H1 (cell line): ENCODE measurements around the gene C9orf50. TPM values are rescaled to one million over a fixed set of nuclear protein-coding genes. Genes with fewer than 3 reads are reported as not detected.

Experiments
- CTCF ChIA-PET: fragments of 300-600 bp; sonication (Branson Sonifier 250); formaldehyde crosslinking; loops from one replicate; lab custom pipeline; 2021; ENCODE audit not compliant: partially characterized antibody; lab: Charles Lee
- POLR2A ChIA-PET: fragments of 300-600 bp; sonication (Branson Sonifier 250); formaldehyde crosslinking; loops from one replicate; lab custom pipeline; 2021; ENCODE audit warnings: inconsistent platforms; ENCODE audit not compliant: partially characterized antibody; lab: Charles Lee
- DNase-seq, 2 experiments: peaks; one replicate each; pipeline versions ENCODE4 v3.0.0 to v3.0.0-alpha.2; 2010 to 2022; ENCODE audit warnings: low spot score in 2 of 2, low read depth in 1 of 2, mixed read lengths in 1 of 2
- FAIRE-seq: peaks from 2 replicates; lab custom pipeline; 2011; peaks lifted over from hg19 to GRCh38; lab: Jason Lieb, UNC
- H2AFZ ChIP-seq: 2 replicates; pipeline ENCODE4 v1.8.1; 2012; ENCODE audit warnings: low read length, inconsistent platforms
- H2AK5ac ChIP-seq: 2 replicates; pipeline ENCODE4 v1.6.1; 2013; ENCODE audit warnings: low read depth, low read length
- H2BK120ac ChIP-seq: replicated peaks from 2 replicates; pipeline ENCODE3; 2013; ENCODE audit warnings: low read depth, low read length, inconsistent platforms
- H2BK12ac ChIP-seq: 2 replicates; pipeline ENCODE4 v1.6.1; 2013; ENCODE audit warnings: low read depth, low read length
- H2BK15ac ChIP-seq: 2 replicates; pipeline ENCODE4 v1.6.1; 2013; ENCODE audit warnings: low read length
- H2BK20ac ChIP-seq: 2 replicates; pipeline ENCODE4 v1.6.1; 2013; ENCODE audit warnings: low read length
- H2BK5ac ChIP-seq: 2 replicates; pipeline ENCODE4 v1.6.1; 2013; ENCODE audit warnings: low read depth, low read length
- H3K14ac ChIP-seq: 2 replicates; pipeline ENCODE4 v1.6.1; 2013; ENCODE audit warnings: inconsistent platforms; ENCODE audit not compliant: insufficient read length
- H3K18ac ChIP-seq: 2 replicates; pipeline ENCODE4 v1.6.1; 2013; ENCODE audit warnings: low read length; ENCODE audit errors: extremely low read depth
- H3K23ac ChIP-seq: 2 replicates; pipeline ENCODE4 v1.6.1; 2013; ENCODE audit warnings: inconsistent platforms; ENCODE audit not compliant: insufficient read length
- H3K23me2 ChIP-seq: 2 replicates; pipeline ENCODE4 v1.6.1; 2013; ENCODE audit warnings: low read depth, low read length
- H3K27ac ChIP-seq: 2 replicates; pipeline ENCODE4 v1.6.1; 2011; ENCODE audit warnings: low read depth, low read length, inconsistent platforms
- H3K27me3 ChIP-seq, 4 experiments: replicated peaks in 1 of 4; 1 replicate in 1 of 4; 2 replicates in 3 of 4; pipeline versions ENCODE4 v1.6.1 to v1.8.1; 2011 to 2013; ENCODE audit warnings: low read length in 3 of 4, mild to moderate bottlenecking in 3 of 4, inconsistent platforms in 2 of 4, mixed read lengths in 2 of 4, moderate library complexity in 1 of 4; ENCODE audit not compliant: control insufficient read depth in 3 of 4, insufficient read depth in 3 of 4; ENCODE audit errors: extremely low read depth in 1 of 4
- H3K36me3 ChIP-seq, 4 experiments: 2 replicates each; pipeline versions ENCODE4 v1.6.1 to v1.8.1; 2011 to 2013; ENCODE audit warnings: mild to moderate bottlenecking in 4 of 4, low read length in 3 of 4, moderate library complexity in 2 of 4, control low read depth in 1 of 4, inconsistent platforms in 1 of 4; ENCODE audit not compliant: insufficient read depth in 4 of 4, control insufficient read depth in 2 of 4
- H3K4ac ChIP-seq: replicated peaks from 2 replicates; pipeline ENCODE3; 2013; ENCODE audit warnings: low read length, low read depth, mixed read lengths, inconsistent platforms; ENCODE audit not compliant: insufficient read length
- H3K4me1 ChIP-seq, 4 experiments: replicated peaks in 1 of 4; 1 replicate in 1 of 4; 2 replicates in 3 of 4; pipeline versions ENCODE4 v1.6.1 to v1.8.1; 2011 to 2013; ENCODE audit warnings: low read length in 3 of 4, inconsistent platforms in 2 of 4, mixed read lengths in 1 of 4; ENCODE audit not compliant: insufficient read depth in 4 of 4, control insufficient read depth in 3 of 4
- H3K4me2 ChIP-seq, 2 experiments: 2 replicates each; pipeline versions ENCODE4 v1.6.1 to v1.8.1; 2011 to 2013; ENCODE audit warnings: low read depth in 2 of 2, low read length in 2 of 2, control low read depth in 1 of 2, inconsistent platforms in 1 of 2, mild to moderate bottlenecking in 1 of 2; ENCODE audit not compliant: insufficient read depth in 1 of 2
- H3K4me3 ChIP-seq, 4 experiments: fragments of 200-600, 300-600 bp in 1 of 4; sonication (generic), shearing (Covaris generic), sonication (Bioruptor Twin) in 1 of 4; 2 replicates each; pipeline versions ENCODE4 v1.5.1 to v1.8.1; 2011 to 2016; ENCODE audit warnings: low read length in 4 of 4, low read depth in 3 of 4, control low read depth in 2 of 4, inconsistent platforms in 2 of 4, mild to moderate bottlenecking in 2 of 4, mixed read lengths in 1 of 4, moderate library complexity in 1 of 4; ENCODE audit not compliant: insufficient read depth in 2 of 4; ENCODE audit errors: extremely low read depth in 1 of 4
- H3K56ac ChIP-seq: replicated peaks from 2 replicates; pipeline ENCODE3; 2013; ENCODE audit warnings: low read depth, mild to moderate bottlenecking, mixed read lengths, low read length, inconsistent platforms; ENCODE audit not compliant: insufficient read length
- H3K79me1 ChIP-seq: 2 replicates; pipeline ENCODE4 v1.6.1; 2013; ENCODE audit warnings: low read depth, low read length, control low read depth
- H3K79me2 ChIP-seq, 2 experiments: 2 replicates each; pipeline versions ENCODE4 v1.6.1 to v1.8.1; 2012 to 2013; ENCODE audit warnings: low read length in 2 of 2, mild to moderate bottlenecking in 2 of 2, inconsistent platforms in 1 of 2; ENCODE audit not compliant: insufficient read depth in 2 of 2, control insufficient read depth in 1 of 2
- H3K9ac ChIP-seq, 4 experiments: replicated peaks in 1 of 4; 1 replicate in 1 of 4; 2 replicates in 3 of 4; pipeline versions ENCODE4 v1.6.1 to v1.8.1; 2011 to 2013; ENCODE audit warnings: low read depth in 3 of 4, low read length in 3 of 4, control low read depth in 2 of 4, mild to moderate bottlenecking in 2 of 4, moderate library complexity in 2 of 4, inconsistent platforms in 1 of 4; ENCODE audit errors: extremely low read depth in 1 of 4
- H3K9me3 ChIP-seq, 2 experiments: 2 replicates each; pipeline versions ENCODE4 v1.6.1 to v1.8.1; 2012 to 2013; ENCODE audit warnings: mild to moderate bottlenecking in 2 of 2, moderate library complexity in 2 of 2, control low read depth in 1 of 2, inconsistent platforms in 1 of 2, low read depth in 1 of 2, low read length in 1 of 2, mixed read lengths in 1 of 2; ENCODE audit not compliant: insufficient read depth in 2 of 2
- H4K20me1 ChIP-seq, 2 experiments: replicated peaks in 1 of 2; 2 replicates each; pipeline versions ENCODE3 to v1.8.1; 2011 to 2013; ENCODE audit warnings: inconsistent platforms in 2 of 2, low read length in 2 of 2, mild to moderate bottlenecking in 1 of 2; ENCODE audit not compliant: insufficient read depth in 2 of 2, control insufficient read depth in 1 of 2
- H4K5ac ChIP-seq: 2 replicates; pipeline ENCODE4 v1.6.1; 2013; ENCODE audit warnings: low read length, low read depth, mixed read lengths, inconsistent platforms; ENCODE audit not compliant: insufficient read length
- H4K8ac ChIP-seq: 2 replicates; pipeline ENCODE4 v1.8.0; 2013; ENCODE audit warnings: mild to moderate bottlenecking, moderate library complexity, low read length, inconsistent platforms; ENCODE audit not compliant: insufficient read depth; ENCODE audit errors: extremely low read depth
- H4K91ac ChIP-seq: replicated peaks from 2 replicates; pipeline ENCODE3; 2013; ENCODE audit warnings: low read length, mixed read lengths, inconsistent platforms; ENCODE audit not compliant: insufficient read length
- BACH1 ChIP-seq: IDR thresholded peaks from 2 replicates; pipeline ENCODE4 v1.6.1; 2012; ENCODE audit warnings: low read length, improper control_type of control experiment
- CTCF ChIP-seq, 3 experiments: IDR thresholded peaks; 1 replicate in 2 of 3; 2 replicates in 1 of 3; pipeline versions ENCODE4 v1.5.1 to v1.6.1; 2011; ENCODE audit warnings: low read length in 3 of 3, mild to moderate bottlenecking in 3 of 3, inconsistent platforms in 2 of 3, low read depth in 1 of 3, moderate library complexity in 1 of 3; ENCODE audit not compliant: insufficient read depth in 1 of 3; ENCODE audit errors: control extremely low read depth in 1 of 3
- FOSL1 ChIP-seq: IDR thresholded peaks from 2 replicates; pipeline ENCODE4 v1.6.1; 2011; ENCODE audit warnings: mild to moderate bottlenecking, low read depth, low read length, moderate library complexity; ENCODE audit not compliant: insufficient read depth
- HDAC2 ChIP-seq, 2 experiments: fragments of 300-600 bp in 1 of 2; sonication (generic) in 1 of 2; IDR thresholded peaks; 2 replicates each; pipeline ENCODE4 v1.6.1; 2011 to 2012; ENCODE audit warnings: low read depth in 2 of 2, low read length in 2 of 2, mild to moderate bottlenecking in 2 of 2, moderate library complexity in 2 of 2, borderline replicate concordance in 1 of 2, inconsistent platforms in 1 of 2
- KDM4A ChIP-seq: IDR thresholded peaks from one replicate; pipeline ENCODE4 v1.7.1; 2012; ENCODE audit warnings: low read depth, mild to moderate bottlenecking, moderate library complexity, low read length, inconsistent platforms; ENCODE audit not compliant: severe bottlenecking
- POLR2AphosphoS5 ChIP-seq: IDR thresholded peaks from 2 replicates; pipeline ENCODE4 v1.6.1; 2011; ENCODE audit warnings: low read depth, low read length
- SIRT6 ChIP-seq: IDR thresholded peaks from one replicate; pipeline ENCODE4 v1.7.1; 2012; ENCODE audit warnings: low read length, inconsistent platforms
- TAF1 ChIP-seq: IDR thresholded peaks from 2 replicates; pipeline ENCODE4 v1.6.1; 2011; ENCODE audit warnings: mild to moderate bottlenecking, low read depth, low read length
- TAF7 ChIP-seq: optimal IDR thresholded peaks from 2 replicates; pipeline ENCODE3; 2011; ENCODE audit warnings: low read depth, mild to moderate bottlenecking, inconsistent platforms, low read length, moderate library complexity, borderline replicate concordance
- TBP ChIP-seq: IDR thresholded peaks from 2 replicates; pipeline ENCODE4 v1.6.1; 2011; ENCODE audit warnings: low read depth, low read length, improper control_type of control experiment
- WGBS, 2 experiments: shearing (Covaris generic) in 1 of 2; methylation state at CpG; one replicate each; pipeline versions ENCODE4 v1.1.6 to v1.1.7; 2013 to 2015; ENCODE audit warnings: low lambda C conversion rate in 2 of 2, mixed read lengths in 2 of 2, inconsistent platforms in 1 of 2, low coverage in 1 of 2, missing lambda C conversion rate in 1 of 2; ENCODE audit not compliant: insufficient replicate concordance in 2 of 2, insufficient coverage in 1 of 2, insufficient read length in 1 of 2; ENCODE audit errors: extremely low coverage in 1 of 2, missing lambda C conversion rate in 1 of 2; 5-methylcytosine and 5-hydroxymethylcytosine counted together
- polyA plus RNA-seq, 7 experiments: library from polyadenylated mRNA; depleted of rRNA in 3 of 7; stranded (reverse) in 5 of 7; unstranded in 2 of 7; fragments of >200 nt in 5 of 7; fragments of 200-250 nt in 2 of 7; gene quantifications; 1 replicate in 5 of 7; 2 replicates in 1 of 7; 4 replicates in 1 of 7; pipeline versions ENCODE4 v1.2.1 to v1.2.3, GENCODE V29; 2011 to 2013; ENCODE audit warnings: missing spikeins in 2 of 7, mixed read lengths in 2 of 7
- total RNA-seq: library from RNA; stranded (reverse); fragmentation: NEBNext Ultra II Directional; extraction: Animal tissue kit (Norgen Biotek cat#: 25700); gene quantifications from 2 replicates; pipeline ENCODE4 v1.2.1, GENCODE V29; 2021

Gene C9orf50
- total and polyA plus RNA-seq, 2 of the 8 experiments (the other 6 are each of a cell fraction or from before 2014, with no cell fraction given) = not detected

GRCh38 chr9:129631674-129632129 is 10.8 kb upstream of the C9orf50 start:
- Histone ChIP-seq H2BK12ac (no peak overlapping the region), H3K79me1 (peaks cover 38% of the 10 kb centered on the region), H2AFZ (no peak overlapping the region), H3K4me1 (peaks cover 10 to 18% (median 10%) of the 10 kb centered on the region in 4 experiments), H3K36me3 (peaks cover 13 to 47% (median 27%) of the 10 kb centered on the region in 4 experiments), H3K9ac (no peak overlapping the region; a peak in 1 of 7 replicates), H2AK5ac (no peak overlapping the region), H4K5ac (no peak overlapping the region), H4K8ac (peak overlapping the region; percentile 71; the same call in 1 of the 2 replicates), H3K23ac (no peak overlapping the region), H4K91ac (no peak overlapping the region), H2BK20ac (no peak overlapping the region), H3K14ac (no peak overlapping the region), H3K4me3 (no peak overlapping the region), H2BK120ac (no peak overlapping the region), H2BK15ac (no peak overlapping the region), H4K20me1 (peaks cover 55 to 80% of the 10 kb centered on the region in 2 experiments), H2BK5ac (no peak overlapping the region), H3K18ac (no peak overlapping the region), H3K27ac (no peak overlapping the region), H3K23me2 (peaks cover 9% of the 10 kb centered on the region), H3K9me3 (no peaks in the 10 kb centered on the region), H3K79me2 (peaks cover 47 to 71% of the 10 kb centered on the region in 2 experiments), H3K4me2 (no peak overlapping the region), H3K4ac (no peak overlapping the region), H3K56ac (no peak overlapping the region), H3K27me3 (no peaks in the 10 kb centered on the region)
- WGBS, 2 experiments = 94% methylated on average over 18 of the region's 19 CpGs; no CpG with 5 or more reads in 1 of the 2 experiments
- no peak for DNase-seq
- ChIA-PET CTCF (interaction anchor here (0.6 to 4.4 kb wide), 9 partner anchors 11 to 774 kb away, joined by 3 to 18 read pairs (median 3); partner anchors contain the start of gene ASB6), POLR2A (interaction anchor here (1.9 to 8.4 kb wide), 2 partner anchors 7 to 66 kb away, joined by 7 to 95 read pairs; partner anchors contain the start of gene ASB6)
- no peak for FAIRE-seq
- TF ChIP-seq CTCF (IDR thresholded peaks at IDR 0.05; ENCODE audit: control extremely low read depth in 1 of 3, insufficient read depth in 1 of 3, low read depth in 1 of 3, low read length in 3 of 3) (no peak), BACH1 (no peak), TAF7 (no peak), FOSL1 (no peak), HDAC2 (IDR thresholded peaks at IDR 0.05; ENCODE audit: borderline replicate concordance in 1 of 2, low read depth in 2 of 2, low read length in 2 of 2) (no peak), SIRT6 (no peak), POLR2AphosphoS5 (no peak), TAF1 (no peak), TBP (no peak), KDM4A (no peak)
